ENCODE measurements around the gene SSC5D. TPM values are rescaled to one million over a fixed set of nuclear protein-coding genes. Genes with fewer than 3 reads are reported as not detected.

Gene SSC5D
- 2.5 and 3.2 TPM in 2 replicates for total RNA-seq (2021)
- long read RNA-seq, partial matches to known transcripts: 0 of 1 reads
- long read RNA-seq, other reads (novel, unspliced or antisense): 1 of 1 reads

- Histone ChIP-seq H3T11ph (ENCODE audit: low read length) (no peak within 1 kb of the TSS), H4K91ac (ENCODE audit: insufficient read length, low read depth, low read length) (no peak within 1 kb of the TSS), H4K5ac (ENCODE audit: insufficient read length, low read depth, low read length) (no peak within 1 kb of the TSS), H3K9me3 (ENCODE audit: control insufficient read depth, low read depth, low read length) (no peaks in the 10 kb centered on the region), H3K18ac (ENCODE audit: insufficient read length, low read depth, low read length) (no peak within 1 kb of the TSS), H2BK120ac (ENCODE audit: low read depth, low read length, poor library complexity, severe bottlenecking) (no peak within 1 kb of the TSS), H3K4me2 (ENCODE audit: insufficient read depth, insufficient read length, low read length) (peak within 1 kb of the TSS; percentile 52), H2BK12ac (ENCODE audit: insufficient read length, low read depth, low read length) (no peak within 1 kb of the TSS), H2BK5ac (ENCODE audit: insufficient read length, low read length) (no peak within 1 kb of the TSS), H2AFZ (ENCODE audit: low read length) (no peak within 1 kb of the TSS), H3K23ac (ENCODE audit: insufficient read length, low read depth, low read length) (no peak within 1 kb of the TSS), H4K20me1 (ENCODE audit: control insufficient read depth, insufficient read depth, insufficient read length) (no peaks in the 10 kb centered on the region), H2BK15ac (ENCODE audit: low read depth, low read length) (no peak within 1 kb of the TSS), H3K79me2 (ENCODE audit: insufficient read depth, low read length) (no peaks in the 10 kb centered on the region), H2BK20ac (ENCODE audit: low read depth, low read length, poor library complexity, severe bottlenecking) (no peak within 1 kb of the TSS), H3K27me3 (ENCODE audit: insufficient read depth, low read length) (no peaks in the 10 kb centered on the region), H3K56ac (ENCODE audit: insufficient read length, low read depth, low read length) (no peak within 1 kb of the TSS), H3K79me1 (ENCODE audit: insufficient read depth, low read depth, low read length, poor library complexity, severe bottlenecking) (no peaks in the 10 kb centered on the region), H2AK5ac (ENCODE audit: insufficient read length, low read length) (no peak within 1 kb of the TSS), H4K8ac (replicated peaks; ENCODE audit: insufficient read length, low read depth, low read length) (no peak within 1 kb of the TSS), H3K4ac (ENCODE audit: low read depth, low read length) (no peak within 1 kb of the TSS), H3K23me2 (ENCODE audit: insufficient read length, low read depth, low read length, poor library complexity, severe bottlenecking) (peaks cover 8% of the 10 kb centered on the region), H3K4me1 (ENCODE audit: insufficient read depth, low read length) (peaks cover 3% of the 10 kb centered on the region), H3K14ac (ENCODE audit: insufficient read depth, low read length) (0 out of 2 replicates have a peak within 1 kb of the TSS, but pooled peaks have one; percentile 47), H3K27ac (ENCODE audit: insufficient read length, low read depth, low read length) (no peak within 1 kb of the TSS), H3K9ac (ENCODE audit: extremely low read depth, insufficient read length, low read length) (no peak within 1 kb of the TSS)
- Mint-ChIP-seq H3K27me3 (ENCODE audit: low read depth) (peaks cover 7% of the 10 kb centered on the region), H3K27ac (peak within 1 kb of the TSS; percentile 73 to 92 (median 82); a peak in 5 of 7 replicates), H3K9me3 (no peaks in the 10 kb centered on the region), H3K4me3 (peak within 1 kb of the TSS; percentile 46 to 75), H3K4me1 (peaks cover 16 to 35% of the 10 kb centered on the region in 2 experiments), H3K36me3 (ENCODE audit: insufficient read depth in 1 of 3, low read depth in 3 of 3) (peaks cover 0 to 5% (median 0%) of the 10 kb centered on the region in 3 experiments; a peak in 3 of 7 replicates)
- no CpG with 5 or more reads among the region's 21 CpGs for WGBS (ENCODE audit: extremely low coverage, insufficient read length, low lambda C conversion rate)
- TF ChIP-seq CTCF (conservative IDR thresholded peaks at IDR 0.05): no peak
- DNase-seq: no peak
Observed at GRCh38 chr19:55487924-55488687, at the start of gene SSC5D. SSC5D (plus strand) TSS chr19:55488436; CDS start chr19:55488590, 154 bp downstream.

Measured in H9 (cell line).